Daoy (cell line): ENCODE measurements around the gene DGKB. TPM values are rescaled to one million over a fixed set of nuclear protein-coding genes. Genes with fewer than 3 reads are reported as not detected.
A peak's percentile ranks its signal among the peaks of the same experiment; 100 is the strongest.

ENCODE experiments used
- DNase-seq: peaks from one replicate; pipeline ENCODE4 v3.0.0-alpha.2; 2015; ENCODE audit warnings: low read depth
- total RNA-seq: library from RNA; depleted of rRNA; stranded (reverse); fragments of >200 nt; shearing (Covaris generic); gene quantifications from 2 replicates; pipeline ENCODE4 v1.2.3, GENCODE V29; 2014

DGKB gene
- total RNA-seq, 1 experiment from 2014 or later: 0.11 TPM

GRCh38 chr7:14389181-14389591 is 513.4 kb downstream of the DGKB start:
- DNase-seq: no peak

- peak; percentile 8 for DNase-seq
Observed at GRCh38 chr7:14385074-14385473, 517.5 kb downstream of the DGKB start.

- no peak for DNase-seq
Observed at GRCh38 chr7:14381936-14382335, 520.6 kb downstream of the DGKB start.

GRCh38 chr7:14381306-14381705 is 521.2 kb downstream of the DGKB start:
- peak; percentile 4 for DNase-seq

GRCh38 chr7:14380881-14381280 is 521.7 kb downstream of the DGKB start:
- DNase-seq: peak; percentile 13

- peak; percentile 9 for DNase-seq
Observed at GRCh38 chr7:14377646-14378266, 524.8 kb downstream of the DGKB start.

GRCh38 chr7:14376711-14377110 is 525.8 kb downstream of the DGKB start:
- DNase-seq: no peak

GRCh38 chr7:14375998-14376397 is 526.6 kb downstream of the DGKB start:
- no peak for DNase-seq

- no peak for DNase-seq
Observed at GRCh38 chr7:14374336-14374735, 528.2 kb downstream of the DGKB start.

- DNase-seq: no peak
Observed at GRCh38 chr7:14368285-14368684, 534.3 kb downstream of the DGKB start.

GRCh38 chr7:14351167-14351566 is 551.4 kb downstream of the DGKB start:
- DNase-seq: no peak

GRCh38 chr7:14341200-14341775 is 561.3 kb downstream of the DGKB start:
- DNase-seq: no peak

- DNase-seq: no peak
Observed at GRCh38 chr7:14340393-14341074, 562.0 kb downstream of the DGKB start.

- no peak for DNase-seq
Observed at GRCh38 chr7:14339861-14340260, 562.7 kb downstream of the DGKB start.

- no peak for DNase-seq
Observed at GRCh38 chr7:14336256-14336655, 566.3 kb downstream of the DGKB start.

GRCh38 chr7:14332155-14332554 is 570.4 kb downstream of the DGKB start:
- DNase-seq: peak; percentile 2

- DNase-seq: no peak
Observed at GRCh38 chr7:14324767-14325166, 577.8 kb downstream of the DGKB start.

GRCh38 chr7:14322724-14323123 is 579.8 kb downstream of the DGKB start:
- no peak for DNase-seq

- DNase-seq: peak; percentile 1
Observed at GRCh38 chr7:14321947-14322346, 580.6 kb downstream of the DGKB start.

GRCh38 chr7:14309432-14309831 is 593.1 kb downstream of the DGKB start:
- DNase-seq: no peak

GRCh38 chr7:14305233-14305866 is 597.2 kb downstream of the DGKB start:
- no peak for DNase-seq

GRCh38 chr7:14303536-14303935 is 599.0 kb downstream of the DGKB start:
- DNase-seq: no peak

- DNase-seq: no peak
Observed at GRCh38 chr7:14294637-14295036, 607.9 kb downstream of the DGKB start.
